K562 (cell line): Measurements from ENCODE around the gene GNAI1. TPM values are rescaled to one million over a fixed set of nuclear protein-coding genes. Genes with fewer than 3 reads are reported as not detected.

Experiments used
- ATAC-seq: fragments of 200-7000 bp; cut with Tn5 transposase; 3 replicates; pipeline ENCODE4 v1.9.1; 2020; ENCODE audit warnings: moderate library complexity
- BruUV-seq: library from RNA; stranded (reverse); fragments of 400-500 nt; replicated peaks from 2 replicates; lab custom pipeline; 2021; lab: Mats Ljungman, UMichigan
- CTCF ChIA-PET: fragments of 300-600 bp; formaldehyde crosslinking; extraction: SDS; loops from one replicate; lab custom pipeline; 2021; ENCODE audit warnings: low intra/inter-chr PET ratio; lab: Yijun Ruan, JAX
- POLR2A ChIA-PET: fragments of 300-600, 350-650 bp; sonication (Branson Sonifier 250); formaldehyde crosslinking; extraction: SDS; loops from one replicate; lab custom pipeline; 2021; ENCODE audit warnings: antibody characterized with exemption, inconsistent platforms; lab: Yijun Ruan, JAX
- DNase-seq, 4 experiments: peaks; one replicate each; pipeline versions ENCODE4 v3.0.0 to v3.0.0-alpha.2; 2011 to 2018; ENCODE audit warnings: low spot score in 3 of 4, mixed read lengths in 3 of 4; ENCODE audit errors: extremely low read depth in 1 of 4
- FAIRE-seq: peaks from 2 replicates; lab custom pipeline; 2011; peaks lifted over from hg19 to GRCh38; lab: Jason Lieb, UNC
- H2AFZ ChIP-seq: 2 replicates; pipeline ENCODE4 v1.6.0; 2011; ENCODE audit warnings: low read depth, low read length, control low read depth, inconsistent platforms
- H3K27ac ChIP-seq: fragments of 200-600 bp; 3 replicates; pipeline ENCODE4 v1.8.0; 2011; ENCODE audit warnings: low read depth, mild to moderate bottlenecking, control low read depth, inconsistent platforms, low read length, moderate library complexity, mixed read lengths; ENCODE audit errors: extremely low read depth
- H3K27me3 ChIP-seq, 2 experiments: fragments of 300-600 bp in 1 of 2; 2 replicates in 1 of 2; 3 replicates in 1 of 2; pipeline versions ENCODE4 v1.6.0 to v1.8.0; 2011; ENCODE audit warnings: inconsistent platforms in 2 of 2, low read length in 2 of 2, mild to moderate bottlenecking in 1 of 2, mixed read lengths in 1 of 2, moderate library complexity in 1 of 2; ENCODE audit not compliant: control insufficient read depth in 2 of 2, insufficient read depth in 2 of 2
- H3K36me3 ChIP-seq: fragments of 300-600 bp; 3 replicates; pipeline ENCODE4 v1.8.0; 2011; ENCODE audit warnings: mild to moderate bottlenecking, low read length, inconsistent platforms; ENCODE audit not compliant: control insufficient read depth, insufficient read depth
- H3K4me1 ChIP-seq, 2 experiments: fragments of 200-600 bp in 1 of 2; replicated peaks in 1 of 2; 2 replicates in 1 of 2; 3 replicates in 1 of 2; pipeline versions ENCODE4 v1.5.1 to v1.8.0; 2011; ENCODE audit warnings: inconsistent platforms in 2 of 2, low read length in 2 of 2, mild to moderate bottlenecking in 1 of 2, mixed read lengths in 1 of 2, moderate library complexity in 1 of 2; ENCODE audit not compliant: control insufficient read depth in 2 of 2, insufficient read depth in 2 of 2
- H3K4me2 ChIP-seq: 2 replicates; pipeline ENCODE4 v1.6.1; 2011; ENCODE audit warnings: low read length, control low read depth, inconsistent platforms, mixed read lengths; ENCODE audit not compliant: insufficient read depth
- H3K4me3 ChIP-seq: fragments of 200-600 bp; sonication (generic), shearing (Covaris generic); 2 replicates; pipeline ENCODE4 v1.5.1; 2016; ENCODE audit warnings: control low read depth, inconsistent platforms
- H3K79me2 ChIP-seq: fragments of 200-600 bp; 3 replicates; pipeline ENCODE4 v1.8.0; 2011; ENCODE audit warnings: low read length, inconsistent platforms; ENCODE audit not compliant: control insufficient read depth, insufficient read depth
- H3K9ac ChIP-seq, 2 experiments: 2 replicates each; pipeline versions ENCODE4 v1.6.0 to v1.6.1; 2011; ENCODE audit warnings: low read depth in 2 of 2, low read length in 2 of 2, control low read depth in 1 of 2, inconsistent platforms in 1 of 2, mild to moderate bottlenecking in 1 of 2, mixed read lengths in 1 of 2; ENCODE audit not compliant: insufficient read depth in 1 of 2
- H3K9me1 ChIP-seq: one replicate; pipeline ENCODE4 v1.6.0; 2011; ENCODE audit warnings: inconsistent platforms, mild to moderate bottlenecking, low read length, moderate library complexity; ENCODE audit not compliant: control insufficient read depth, insufficient read depth
- H3K9me3 ChIP-seq: replicated peaks from 2 replicates; pipeline ENCODE4 v1.5.1; 2011; ENCODE audit warnings: low read depth, low read length, inconsistent platforms; ENCODE audit not compliant: control insufficient read depth, insufficient read depth
- H4K20me1 ChIP-seq: replicated peaks from 2 replicates; pipeline ENCODE4 v1.6.1; 2011; ENCODE audit warnings: low read length, inconsistent platforms, mixed read lengths; ENCODE audit not compliant: control insufficient read depth, insufficient read depth
- KAT2B ChIP-seq: IDR thresholded peaks from one replicate; pipeline ENCODE4 v1.6.1; 2012; ENCODE audit warnings: low read depth, mild to moderate bottlenecking, control low read depth, inconsistent platforms, low read length, moderate library complexity
- MCM7 ChIP-seq, 2 experiments: fragments of 450-650 bp; IDR thresholded peaks; 2 replicates each; pipeline ENCODE4 v1.6.1; 2016 to 2018
- NELFE ChIP-seq: IDR thresholded peaks from 2 replicates; pipeline ENCODE4 v1.6.1; 2011; ENCODE audit warnings: mild to moderate bottlenecking; ENCODE audit not compliant: insufficient read depth, insufficient read length
- PHF21A ChIP-seq: fragments of 450-650 bp; IDR thresholded peaks from 2 replicates; pipeline ENCODE4 v1.6.1; 2017; ENCODE audit warnings: low read depth, borderline replicate concordance
- SMARCA5 ChIP-seq: fragments of 450-650 bp; IDR thresholded peaks from 2 replicates; pipeline ENCODE4 v1.6.1; 2016
- TBL1XR1 ChIP-seq, 2 experiments: IDR thresholded peaks; 2 replicates each; pipeline ENCODE4 v1.6.1; 2012; ENCODE audit warnings: improper control_type of control experiment in 2 of 2, low read length in 2 of 2, mild to moderate bottlenecking in 1 of 2
- WHSC1 ChIP-seq: IDR thresholded peaks from one replicate; pipeline ENCODE4 v1.6.1; 2012; ENCODE audit warnings: low read length, control low read depth, inconsistent platforms
- ZKSCAN8 ChIP-seq: fragments of 200-800 bp; sonication (Bioruptor generic); IDR thresholded peaks from 2 replicates; pipeline ENCODE4 v1.6.1; 2016; ENCODE audit warnings: missing genetic modification characterization, missing compliant biosample characterization
- ZNF121 ChIP-seq: sonication (generic); formaldehyde crosslinking; conservative IDR thresholded peaks from 2 replicates; pipeline ENCODE4 v1.8.0; 2022; ENCODE audit warnings: missing genetic modification reagents
- ZZZ3 ChIP-seq: fragments of 450-650 bp; IDR thresholded peaks from 2 replicates; pipeline ENCODE4 v1.6.1; 2016; ENCODE audit warnings: antibody characterized with exemption, mild to moderate bottlenecking, moderate library complexity
- WGBS: fragments of 100-300 bp; shearing (Covaris generic); methylation state at CpG from one replicate; pipeline ENCODE4 v1.1.6; 2016; ENCODE audit warnings: low coverage, mixed read lengths; ENCODE audit not compliant: insufficient coverage; ENCODE audit errors: missing lambda C conversion rate; 5-methylcytosine and 5-hydroxymethylcytosine counted together
- in situ Hi-C: fragments of 300-500 bp; cut with MboI; formaldehyde crosslinking; loops from 4 replicates; pipeline ENCODE4 v1.15.0; 2018; ENCODE audit warnings: inconsistent platforms, mixed read lengths
- intact Hi-C: fragments of 100-400 bp; cut with micrococcal nuclease; formaldehyde crosslinking; loops from 2 replicates; pipeline ENCODE4 v1.14.2; 2022
- polyA plus RNA-seq, 8 experiments: library from polyadenylated mRNA; depleted of rRNA in 4 of 8; stranded (reverse) in 5 of 8; unstranded in 3 of 8; fragments of >200 nt; fragmentation: Nextera tagmentation in 2 of 8; fragmentation: Illumina TruSeq in 1 of 8; extraction: Ambion mirVana in 2 of 8; extraction: Trizol in 1 of 8; gene quantifications; 2 replicates each; pipeline versions ENCODE4 v1.2.1 to v1.2.3, GENCODE V29; 2011 to 2014; ENCODE audit warnings: inconsistent platforms in 1 of 8, missing spikeins in 1 of 8
- total RNA-seq, 7 experiments: library from RNA; depleted of rRNA in 6 of 7; stranded (reverse); fragments of >200 nt in 6 of 7; fragmentation: Illumina TruSeq in 2 of 7; extraction: Trizol in 2 of 7; gene quantifications; 2 replicates each; pipeline versions ENCODE4 v1.2.1 to v1.2.3, GENCODE V29; 2011 to 2021; ENCODE audit warnings: low replicate concordance in 1 of 7
- TF ChIP-seq, protein P1 (sequence below): sonication (generic); formaldehyde crosslinking; IDR thresholded peaks from 2 replicates; pipeline ENCODE4 v1.8.0; 2023; ENCODE audit warnings: mild to moderate bottlenecking, missing genetic modification reagents
- TF ChIP-seq, protein P2 (sequence below): sonication (generic); formaldehyde crosslinking; IDR thresholded peaks from 2 replicates; pipeline ENCODE4 v1.8.1; 2023; ENCODE audit warnings: missing genetic modification reagents, mild to moderate bottlenecking, borderline replicate concordance
- TF ChIP-seq, protein P3 (sequence below): fragments of 250-450 bp; sonication (Bioruptor Pico); IDR thresholded peaks from 2 replicates; pipeline ENCODE4 v1.9.0; 2021; ENCODE audit warnings: mild to moderate bottlenecking

The GNAI1 gene
- total and polyA plus RNA-seq, 9 of the 15 experiments (the other 6 are each of a cell fraction or from before 2014, with no cell fraction given) = 0.03 to 0.13 (median 0.08) TPM; not detected in 6

DNA sequence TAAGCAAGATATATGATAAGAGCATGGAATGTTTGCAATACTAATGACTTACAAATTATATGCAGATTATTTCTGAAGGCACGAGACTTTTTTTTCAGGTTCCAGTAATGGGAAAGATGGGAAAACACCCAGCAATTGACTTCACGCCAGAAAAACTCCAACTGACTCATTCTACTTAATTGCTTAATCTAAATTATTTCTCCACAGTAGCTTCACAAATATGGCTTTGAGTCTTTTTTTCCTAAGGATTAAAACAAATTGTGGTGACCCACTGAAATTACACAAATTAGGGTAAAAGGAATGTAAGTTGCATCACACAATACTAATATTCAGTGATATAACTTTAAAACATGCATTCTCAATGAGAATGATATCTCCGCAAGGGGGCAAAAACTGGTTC lies 138.7 kb downstream of the GNAI1 start (continued):
- TF ChIP-seq, protein P1, sequence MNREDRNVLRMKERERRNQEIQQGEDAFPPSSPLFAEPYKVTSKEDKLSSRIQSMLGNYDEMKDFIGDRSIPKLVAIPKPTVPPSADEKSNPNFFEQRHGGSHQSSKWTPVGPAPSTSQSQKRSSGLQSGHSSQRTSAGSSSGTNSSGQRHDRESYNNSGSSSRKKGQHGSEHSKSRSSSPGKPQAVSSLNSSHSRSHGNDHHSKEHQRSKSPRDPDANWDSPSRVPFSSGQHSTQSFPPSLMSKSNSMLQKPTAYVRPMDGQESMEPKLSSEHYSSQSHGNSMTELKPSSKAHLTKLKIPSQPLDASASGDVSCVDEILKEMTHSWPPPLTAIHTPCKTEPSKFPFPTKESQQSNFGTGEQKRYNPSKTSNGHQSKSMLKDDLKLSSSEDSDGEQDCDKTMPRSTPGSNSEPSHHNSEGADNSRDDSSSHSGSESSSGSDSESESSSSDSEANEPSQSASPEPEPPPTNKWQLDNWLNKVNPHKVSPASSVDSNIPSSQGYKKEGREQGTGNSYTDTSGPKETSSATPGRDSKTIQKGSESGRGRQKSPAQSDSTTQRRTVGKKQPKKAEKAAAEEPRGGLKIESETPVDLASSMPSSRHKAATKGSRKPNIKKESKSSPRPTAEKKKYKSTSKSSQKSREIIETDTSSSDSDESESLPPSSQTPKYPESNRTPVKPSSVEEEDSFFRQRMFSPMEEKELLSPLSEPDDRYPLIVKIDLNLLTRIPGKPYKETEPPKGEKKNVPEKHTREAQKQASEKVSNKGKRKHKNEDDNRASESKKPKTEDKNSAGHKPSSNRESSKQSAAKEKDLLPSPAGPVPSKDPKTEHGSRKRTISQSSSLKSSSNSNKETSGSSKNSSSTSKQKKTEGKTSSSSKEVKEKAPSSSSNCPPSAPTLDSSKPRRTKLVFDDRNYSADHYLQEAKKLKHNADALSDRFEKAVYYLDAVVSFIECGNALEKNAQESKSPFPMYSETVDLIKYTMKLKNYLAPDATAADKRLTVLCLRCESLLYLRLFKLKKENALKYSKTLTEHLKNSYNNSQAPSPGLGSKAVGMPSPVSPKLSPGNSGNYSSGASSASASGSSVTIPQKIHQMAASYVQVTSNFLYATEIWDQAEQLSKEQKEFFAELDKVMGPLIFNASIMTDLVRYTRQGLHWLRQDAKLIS (CRISPR knock-in tag) = no peak
- TF ChIP-seq KAT2B (no peak), ZKSCAN8 (CRISPR knock-in tag) (no peak), MCM7 (IDR thresholded peaks at IDR 0.05) (no peak)

DNA sequence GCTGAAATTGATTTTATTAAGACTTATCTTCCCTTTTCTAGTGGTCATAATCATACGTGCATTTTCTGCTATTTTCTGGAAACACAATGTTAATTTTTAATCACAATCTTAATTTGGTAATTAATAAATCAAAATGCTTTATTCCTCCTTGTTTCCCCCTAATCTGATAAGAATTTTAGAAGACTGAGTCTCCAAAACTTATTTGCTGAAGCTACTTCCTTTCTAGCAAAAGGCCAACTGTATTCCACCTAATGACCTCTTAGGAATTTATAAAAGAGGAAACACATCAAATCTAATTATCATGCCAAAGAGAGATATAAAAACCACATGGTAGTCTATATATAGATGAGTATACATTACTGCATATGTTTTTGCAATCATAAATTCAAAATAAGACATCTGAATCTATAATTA lies 140.6 kb downstream of the GNAI1 start:
- no peak for TF ChIP-seq TBL1XR1 (IDR thresholded peaks at IDR 0.05; ENCODE audit: low read length in 2 of 2)
- no peak for TF ChIP-seq ZNF121 (CRISPR knock-in tag)
- no peak for TF ChIP-seq ZZZ3
- no peak for TF ChIP-seq NELFE
- TF ChIP-seq, protein P2, sequence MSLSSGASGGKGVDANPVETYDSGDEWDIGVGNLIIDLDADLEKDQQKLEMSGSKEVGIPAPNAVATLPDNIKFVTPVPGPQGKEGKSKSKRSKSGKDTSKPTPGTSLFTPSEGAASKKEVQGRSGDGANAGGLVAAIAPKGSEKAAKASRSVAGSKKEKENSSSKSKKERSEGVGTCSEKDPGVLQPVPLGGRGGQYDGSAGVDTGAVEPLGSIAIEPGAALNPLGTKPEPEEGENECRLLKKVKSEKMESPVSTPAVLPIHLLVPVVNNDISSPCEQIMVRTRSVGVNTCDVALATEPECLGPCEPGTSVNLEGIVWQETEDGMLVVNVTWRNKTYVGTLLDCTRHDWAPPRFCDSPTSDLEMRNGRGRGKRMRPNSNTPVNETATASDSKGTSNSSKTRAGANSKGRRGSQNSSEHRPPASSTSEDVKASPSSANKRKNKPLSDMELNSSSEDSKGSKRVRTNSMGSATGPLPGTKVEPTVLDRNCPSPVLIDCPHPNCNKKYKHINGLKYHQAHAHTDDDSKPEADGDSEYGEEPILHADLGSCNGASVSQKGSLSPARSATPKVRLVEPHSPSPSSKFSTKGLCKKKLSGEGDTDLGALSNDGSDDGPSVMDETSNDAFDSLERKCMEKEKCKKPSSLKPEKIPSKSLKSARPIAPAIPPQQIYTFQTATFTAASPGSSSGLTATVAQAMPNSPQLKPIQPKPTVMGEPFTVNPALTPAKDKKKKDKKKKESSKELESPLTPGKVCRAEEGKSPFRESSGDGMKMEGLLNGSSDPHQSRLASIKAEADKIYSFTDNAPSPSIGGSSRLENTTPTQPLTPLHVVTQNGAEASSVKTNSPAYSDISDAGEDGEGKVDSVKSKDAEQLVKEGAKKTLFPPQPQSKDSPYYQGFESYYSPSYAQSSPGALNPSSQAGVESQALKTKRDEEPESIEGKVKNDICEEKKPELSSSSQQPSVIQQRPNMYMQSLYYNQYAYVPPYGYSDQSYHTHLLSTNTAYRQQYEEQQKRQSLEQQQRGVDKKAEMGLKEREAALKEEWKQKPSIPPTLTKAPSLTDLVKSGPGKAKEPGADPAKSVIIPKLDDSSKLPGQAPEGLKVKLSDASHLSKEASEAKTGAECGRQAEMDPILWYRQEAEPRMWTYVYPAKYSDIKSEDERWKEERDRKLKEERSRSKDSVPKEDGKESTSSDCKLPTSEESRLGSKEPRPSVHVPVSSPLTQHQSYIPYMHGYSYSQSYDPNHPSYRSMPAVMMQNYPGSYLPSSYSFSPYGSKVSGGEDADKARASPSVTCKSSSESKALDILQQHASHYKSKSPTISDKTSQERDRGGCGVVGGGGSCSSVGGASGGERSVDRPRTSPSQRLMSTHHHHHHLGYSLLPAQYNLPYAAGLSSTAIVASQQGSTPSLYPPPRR = no peak
- TF ChIP-seq SMARCA5 = no peak
- no peak for TF ChIP-seq WHSC1
- TF ChIP-seq, protein P3, sequence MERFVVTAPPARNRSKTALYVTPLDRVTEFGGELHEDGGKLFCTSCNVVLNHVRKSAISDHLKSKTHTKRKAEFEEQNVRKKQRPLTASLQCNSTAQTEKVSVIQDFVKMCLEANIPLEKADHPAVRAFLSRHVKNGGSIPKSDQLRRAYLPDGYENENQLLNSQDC (CRISPR knock-in tag) = no peak
- TF ChIP-seq PHF21A = no peak
- no peak for ATAC-seq
- H2AFZ ChIP-seq = no peak overlapping the region
- H3K9me3 ChIP-seq = no peaks in the 10 kb centered on the region
- no peaks in the 10 kb centered on the region for H3K27me3 ChIP-seq
- whole genome bisulfite sequencing = 5% methylated on average over 1 of the region's 1 CpG
- in situ Hi-C loops = no loop called here
- no TSS peak for BruUV-seq
- no peak overlapping the region for H3K4me3 ChIP-seq
- no peak for DNase-seq
- H3K4me2 ChIP-seq = no peak overlapping the region
- H3K9ac ChIP-seq = no peak overlapping the region
- no peak overlapping the region for H3K27ac ChIP-seq
- CTCF ChIA-PET = no interaction called here
- H3K4me1 ChIP-seq = no peaks in the 10 kb centered on the region
- H3K79me2 ChIP-seq = no peaks in the 10 kb centered on the region
- FAIRE-seq = no peak
- H3K9me1 ChIP-seq = no peaks in the 10 kb centered on the region
- POLR2A ChIA-PET = no interaction called here
- no peaks in the 10 kb centered on the region for H3K36me3 ChIP-seq
- no peaks in the 10 kb centered on the region for H4K20me1 ChIP-seq
- intact Hi-C loops = no loop called here
